Posterior cingulate gyrus (tissue), 11 donors: Measurements from ENCODE around the gene DCST1.

Experiments
- DNase-seq, 10 donors: peaks; one replicate each; pipeline versions ENCODE4 v3.0.0 to v3.0.0-alpha.2; 2020 to 2021; ENCODE audit warnings: mixed read lengths in 3 of 10
- intact Hi-C: fragments of 100-400 bp; cut with DNase I; formaldehyde crosslinking; loops from one replicate; pipeline ENCODE4 v1.15.1; 2023

DCST1 gene

GRCh38 chr1:155026588-155026987, 7.0 kb upstream of the DCST1 start:
- intact Hi-C loops, result no loop called here
- DNase-seq, result no peak

- no peak for DNase-seq
- intact Hi-C loops, result no loop called here
Measured at GRCh38 chr1:155029513-155030242, 3.9 kb upstream of the DCST1 start.

GRCh38 chr1:155030243-155030795, 3.3 kb upstream of the DCST1 start:
- intact Hi-C loops, result no loop called here
- DNase-seq, result no peak

- no peak for DNase-seq
- intact Hi-C loops, result no loop called here
Measured at GRCh38 chr1:155030899-155031298, 2.7 kb upstream of the DCST1 start.

GRCh38 chr1:155032886-155033285, 738 bp upstream of the DCST1 start:
- intact Hi-C loops, result no loop called here
- DNase-seq, result no peak

GRCh38 chr1:155034318-155035208, 939 bp downstream of the DCST1 start:
- intact Hi-C loops, result no loop called here
- no peak for DNase-seq

GRCh38 chr1:155035936-155036335, 2.3 kb downstream of the DCST1 start:
- intact Hi-C loops, result no loop called here
- no peak for DNase-seq

- intact Hi-C loops, result no loop called here
- DNase-seq, result no peak
Measured at GRCh38 chr1:155037043-155037442, 3.4 kb downstream of the DCST1 start.

- no peak for DNase-seq
Measured at GRCh38 chr1:155037851-155038441, 4.3 kb downstream of the DCST1 start.

GRCh38 chr1:155038602-155039307, 5.1 kb downstream of the DCST1 start:
- intact Hi-C loops, result no loop called here
- DNase-seq, result no peak

More at GRCh38 chr1:155037851-155038441, 4.3 kb downstream of the DCST1 start:
- intact Hi-C loops, result no loop called here

GRCh38 chr1:155039308-155039669, 5.7 kb downstream of the DCST1 start:
- DNase-seq, result no peak
- intact Hi-C loops, result no loop called here

- DNase-seq, result no peak
Measured at GRCh38 chr1:155040358-155041093, 6.9 kb downstream of the DCST1 start.

GRCh38 chr1:155042789-155043188, 9.2 kb downstream of the DCST1 start:
- intact Hi-C loops, result loop anchor here (5.0 kb wide), 1 partner anchor 35 kb away; no protein-coding TSS in a partner anchor
- DNase-seq, result no peak

More at GRCh38 chr1:155040358-155041093, 6.9 kb downstream of the DCST1 start:
- intact Hi-C loops, result loop anchor here (5.0 kb wide), 1 partner anchor 33 kb away; no protein-coding TSS in a partner anchor

GRCh38 chr1:155043301-155043702, 9.7 kb downstream of the DCST1 start:
- intact Hi-C loops, result loop anchor here (5.0 kb wide), 1 partner anchor 36 kb away; no protein-coding TSS in a partner anchor
- DNase-seq, result peak in 1 of 10 donors; percentile 72

GRCh38 chr1:155043793-155044192, 10.2 kb downstream of the DCST1 start:
- DNase-seq, result no peak
- intact Hi-C loops, result loop anchor here (5.0 kb wide), 1 partner anchor 36 kb away; no protein-coding TSS in a partner anchor

- intact Hi-C loops, result loop anchor here (5.0 kb wide), 1 partner anchor 37 kb away; no protein-coding TSS in a partner anchor
- no peak for DNase-seq
Measured at GRCh38 chr1:155044365-155044764, 10.7 kb downstream of the DCST1 start.

GRCh38 chr1:155044812-155045657, 11.4 kb downstream of the DCST1 start:
- intact Hi-C loops, result loop anchor here (5.0 kb wide), 1 partner anchor 38 kb away; no protein-coding TSS in a partner anchor
- DNase-seq, result peak in 8 of 10 donors; percentile 55 to 96 (median 70)
